Measurements from ENCODE around the gene JAKMIP1. TPM values are rescaled to one million over a fixed set of nuclear protein-coding genes. Genes with fewer than 3 reads are reported as not detected.

The JAKMIP1 gene
- total RNA-seq, 2 experiments from 2014 or later = 2.0 to 2.1 TPM

GRCh38 chr4:6221851-6222760, 21.8 kb upstream of the JAKMIP1 start:
- peak in 4 of 14 experiments; percentile 17 to 55 (median 40) for DNase-seq
- peaks cover 36 to 39% of the 10 kb centered on the region in 2 experiments for H3K27me3 ChIP-seq (ENCODE audit: control insufficient read depth in 1 of 2, insufficient read depth in 2 of 2, low read length in 2 of 2)
- POLR2A ChIA-PET = no interaction called here

GRCh38 chr4:6221301-6221850, 21.0 kb upstream of the JAKMIP1 start:
- Mint-ChIP-seq H3K27ac (no peak overlapping the region), H3K4me3 (no peak overlapping the region), H3K27me3 (peaks cover 70% of the 10 kb centered on the region), H3K9me3 (no peaks in the 10 kb centered on the region), H3K4me1 (ENCODE audit: low read depth) (peaks cover 5% of the 10 kb centered on the region), H3K36me3 (ENCODE audit: low read depth) (no peaks in the 10 kb centered on the region)
- Histone ChIP-seq H3K36me3 (ENCODE audit: insufficient read depth, low read length) (no peaks in the 10 kb centered on the region), H3K27ac (ENCODE audit: low read depth in 1 of 2, low read length in 2 of 2) (no peak overlapping the region), H3K9me3 (ENCODE audit: control insufficient read depth in 1 of 2, insufficient read depth in 1 of 2, low read length in 2 of 2) (peaks cover 7 to 9% of the 10 kb centered on the region in 2 experiments), H3K4me1 (ENCODE audit: insufficient read depth, low read length) (no peaks in the 10 kb centered on the region), H3K4me3 (ENCODE audit: low read length) (no peak overlapping the region), H3K27me3 (ENCODE audit: control insufficient read depth in 1 of 2, insufficient read depth in 2 of 2, low read length in 2 of 2) (peaks cover 36 to 39% of the 10 kb centered on the region in 2 experiments)
- ChIA-PET CTCF (interaction anchor here (0.9 to 1.1 kb wide), 2 partner anchors 87 to 106 kb away, joined by 3 to 4 read pairs; no protein-coding TSS in a partner anchor), POLR2A (no interaction called here)
- ATAC-seq (ENCODE audit: poor library complexity) = no peak
- DNase-seq = no peak
- intact Hi-C loops (cut with DNase I, micrococcal nuclease) = no loop called here
- no peak for TF ChIP-seq CTCF (IDR thresholded peaks at IDR 0.05)

More at GRCh38 chr4:6221851-6222760, 21.8 kb upstream of the JAKMIP1 start:
- no peak overlapping the region for H3K4me3 Mint-ChIP-seq
- H3K4me1 Mint-ChIP-seq (ENCODE audit: low read depth) = peaks cover 5% of the 10 kb centered on the region
- CTCF ChIA-PET = interaction anchor here (0.9 to 1.1 kb wide), 2 partner anchors 88 to 105 kb away, joined by 3 to 4 read pairs; no protein-coding TSS in a partner anchor
- H3K9me3 Mint-ChIP-seq = no peaks in the 10 kb centered on the region
- H3K27ac Mint-ChIP-seq = no peak overlapping the region
- peaks cover 71% of the 10 kb centered on the region for H3K27me3 Mint-ChIP-seq
- no peak for TF ChIP-seq CTCF (IDR thresholded peaks at IDR 0.05)
- no peaks in the 10 kb centered on the region for H3K36me3 Mint-ChIP-seq (ENCODE audit: low read depth)
- intact Hi-C loops (cut with DNase I, micrococcal nuclease) = no loop called here
- Histone ChIP-seq H3K27ac (ENCODE audit: low read depth in 1 of 2, low read length in 2 of 2) (no peak overlapping the region), H3K9me3 (ENCODE audit: control insufficient read depth in 1 of 2, insufficient read depth in 1 of 2, low read length in 2 of 2) (peaks cover 7 to 9% of the 10 kb centered on the region in 2 experiments), H3K4me1 (ENCODE audit: insufficient read depth, low read length) (no peaks in the 10 kb centered on the region), H3K4me3 (ENCODE audit: low read length) (no peak overlapping the region), H3K36me3 (ENCODE audit: insufficient read depth, low read length) (no peaks in the 10 kb centered on the region)
- ATAC-seq (ENCODE audit: poor library complexity) = no peak

- H3K27me3 Mint-ChIP-seq = peaks cover 48% of the 10 kb centered on the region
- no peak overlapping the region for H3K4me3 Mint-ChIP-seq
- Histone ChIP-seq H3K4me3 (ENCODE audit: low read length) (no peak overlapping the region), H3K27me3 (ENCODE audit: control insufficient read depth in 1 of 2, insufficient read depth in 2 of 2, low read length in 2 of 2) (peaks cover 19 to 25% of the 10 kb centered on the region in 2 experiments), H3K27ac (ENCODE audit: low read depth in 1 of 2, low read length in 2 of 2) (no peak overlapping the region), H3K9me3 (ENCODE audit: control insufficient read depth in 1 of 2, insufficient read depth in 1 of 2, low read length in 2 of 2) (peaks cover 9 to 12% of the 10 kb centered on the region in 2 experiments), H3K4me1 (ENCODE audit: insufficient read depth, low read length) (no peaks in the 10 kb centered on the region), H3K36me3 (ENCODE audit: insufficient read depth, low read length) (no peaks in the 10 kb centered on the region)
- DNase-seq (no peak), ATAC-seq (ENCODE audit: poor library complexity) (no peak)
- no peaks in the 10 kb centered on the region for H3K9me3 Mint-ChIP-seq
- peaks cover 5% of the 10 kb centered on the region for H3K4me1 Mint-ChIP-seq (ENCODE audit: low read depth)
- ChIA-PET CTCF (no interaction called here), POLR2A (no interaction called here)
- no peaks in the 10 kb centered on the region for H3K36me3 Mint-ChIP-seq (ENCODE audit: low read depth)
- TF ChIP-seq CTCF (IDR thresholded peaks at IDR 0.05) = no peak
- H3K27ac Mint-ChIP-seq = no peak overlapping the region
- intact Hi-C loops (cut with DNase I, micrococcal nuclease) = no loop called here
Observed at GRCh38 chr4:6217716-6218381, 17.5 kb upstream of the JAKMIP1 start.
